D721Med (cell line): Measurements from ENCODE around the gene SLC6A17.

Experiments
- DNase-seq: peaks from one replicate; pipeline ENCODE4 v3.0.0; 2011; ENCODE audit warnings: low spot score; ENCODE audit not compliant: insufficient read length
- FAIRE-seq: peaks from 2 replicates; lab custom pipeline; 2011; peaks lifted over from hg19 to GRCh38; lab: Jason Lieb, UNC
- TF ChIP-seq, protein P1 (sequence below): IDR thresholded peaks from 2 replicates; pipeline ENCODE4 v1.5.1; 2012; ENCODE audit warnings: mild to moderate bottlenecking, control low read depth; ENCODE audit not compliant: insufficient read depth; ENCODE audit errors: missing control alignments

SLC6A17 gene

DNA sequence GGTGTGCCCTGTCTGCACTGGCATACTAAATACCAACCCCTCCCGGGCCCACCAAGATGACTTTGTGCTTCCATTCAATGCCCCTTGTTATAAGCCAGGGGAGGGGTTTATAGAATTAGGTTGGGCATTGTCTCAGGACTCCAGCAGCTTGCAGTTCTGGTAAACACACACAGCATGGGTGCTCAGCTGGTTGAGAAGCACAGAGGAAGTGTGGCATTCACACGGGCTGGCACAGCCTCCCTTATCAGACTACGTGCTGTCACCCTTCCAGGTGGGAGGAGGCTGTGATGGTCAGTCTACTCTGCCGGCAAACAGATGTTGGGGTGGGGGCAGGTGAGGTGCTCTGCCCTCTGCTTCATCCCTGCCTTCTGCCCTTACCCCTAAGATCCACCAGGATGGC, 15.0 kb upstream of the SLC6A17 start:
- DNase-seq, result no peak
- FAIRE-seq, result no peak
- TF ChIP-seq, protein P1, sequence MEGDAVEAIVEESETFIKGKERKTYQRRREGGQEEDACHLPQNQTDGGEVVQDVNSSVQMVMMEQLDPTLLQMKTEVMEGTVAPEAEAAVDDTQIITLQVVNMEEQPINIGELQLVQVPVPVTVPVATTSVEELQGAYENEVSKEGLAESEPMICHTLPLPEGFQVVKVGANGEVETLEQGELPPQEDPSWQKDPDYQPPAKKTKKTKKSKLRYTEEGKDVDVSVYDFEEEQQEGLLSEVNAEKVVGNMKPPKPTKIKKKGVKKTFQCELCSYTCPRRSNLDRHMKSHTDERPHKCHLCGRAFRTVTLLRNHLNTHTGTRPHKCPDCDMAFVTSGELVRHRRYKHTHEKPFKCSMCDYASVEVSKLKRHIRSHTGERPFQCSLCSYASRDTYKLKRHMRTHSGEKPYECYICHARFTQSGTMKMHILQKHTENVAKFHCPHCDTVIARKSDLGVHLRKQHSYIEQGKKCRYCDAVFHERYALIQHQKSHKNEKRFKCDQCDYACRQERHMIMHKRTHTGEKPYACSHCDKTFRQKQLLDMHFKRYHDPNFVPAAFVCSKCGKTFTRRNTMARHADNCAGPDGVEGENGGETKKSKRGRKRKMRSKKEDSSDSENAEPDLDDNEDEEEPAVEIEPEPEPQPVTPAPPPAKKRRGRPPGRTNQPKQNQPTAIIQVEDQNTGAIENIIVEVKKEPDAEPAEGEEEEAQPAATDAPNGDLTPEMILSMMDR, result no peak

DNA sequence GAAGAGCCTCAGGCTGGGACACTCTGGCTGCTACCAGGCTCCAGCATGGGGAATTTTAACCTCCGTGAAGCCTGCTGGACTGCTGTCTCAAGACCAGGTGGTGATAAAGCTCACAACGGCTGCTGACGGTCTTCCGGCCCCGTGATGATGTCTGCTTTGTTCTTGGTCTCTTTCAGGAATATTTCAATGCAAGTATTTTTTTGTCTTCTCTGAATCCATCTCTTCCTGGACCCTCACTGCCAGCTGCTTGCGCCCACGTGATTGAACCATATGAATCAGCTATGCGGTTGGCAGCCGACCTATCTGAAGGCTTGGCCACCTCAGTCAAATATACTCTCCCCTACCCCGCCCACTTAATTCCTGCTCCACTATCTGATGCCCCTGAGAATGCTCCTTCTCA, 14.6 kb upstream of the SLC6A17 start:
- FAIRE-seq (no peak), DNase-seq (no peak)
- TF ChIP-seq, protein P1, result no peak

DNA sequence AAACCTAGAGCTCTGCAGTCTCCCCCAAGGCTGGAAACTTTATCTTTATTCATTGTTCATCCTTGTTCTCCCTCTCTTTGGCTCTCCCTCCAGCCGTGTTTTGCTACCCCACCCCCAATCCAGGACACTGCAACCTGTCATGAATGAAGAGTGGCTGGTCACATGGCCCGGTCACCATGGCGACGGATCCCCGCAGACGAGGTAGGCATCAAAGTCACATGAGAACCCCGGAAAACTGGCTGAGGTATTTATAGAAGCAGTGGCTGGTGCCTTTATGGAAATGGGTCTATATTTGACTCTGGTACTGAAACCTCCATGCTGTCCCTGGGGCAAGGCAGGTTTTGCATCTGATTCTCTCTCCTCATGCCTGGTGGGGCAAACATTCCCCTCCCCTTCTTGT, 13.4 kb upstream of the SLC6A17 start:
- FAIRE-seq (no peak), DNase-seq (no peak)
- TF ChIP-seq, protein P1, result no peak

DNA sequence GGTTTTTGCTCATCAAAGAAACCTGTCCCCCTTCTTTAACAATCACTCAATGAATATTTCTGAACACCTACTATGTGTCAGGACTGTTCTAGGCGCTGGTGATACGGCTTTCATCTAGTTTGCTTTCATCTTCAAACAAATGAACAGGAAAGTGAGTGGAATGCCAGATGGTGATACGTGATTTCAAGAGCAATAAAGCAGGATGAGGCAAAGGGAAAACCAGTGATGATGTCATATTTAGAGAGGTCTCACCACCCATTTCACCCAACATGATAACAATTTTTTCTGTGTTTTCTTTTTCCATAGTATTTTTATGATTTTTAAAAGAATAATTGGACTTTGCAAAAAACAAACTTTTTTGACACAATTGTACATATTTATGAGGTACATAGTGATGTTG, 11.3 kb upstream of the SLC6A17 start:
- TF ChIP-seq, protein P1, result no peak
- FAIRE-seq, result no peak
- no peak for DNase-seq

DNA sequence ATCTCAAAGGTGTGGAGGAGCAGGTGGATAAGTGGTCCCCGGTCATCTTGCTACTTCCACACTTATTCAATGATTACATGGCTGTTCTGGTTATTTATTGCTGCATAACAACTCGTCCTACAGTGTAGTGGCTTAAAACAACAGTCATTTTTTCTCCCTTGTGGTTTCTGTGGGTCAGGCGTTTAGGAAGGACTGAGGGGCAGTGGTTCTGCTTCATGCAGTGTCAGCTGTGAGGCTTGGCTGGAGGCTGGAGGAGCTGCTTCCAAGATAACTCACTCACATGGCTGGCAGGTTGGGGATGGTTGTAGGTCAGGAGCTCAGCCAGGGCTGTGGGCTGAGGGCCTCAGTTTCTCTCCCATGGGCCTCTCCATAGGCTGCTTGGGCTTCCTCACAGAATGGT, 5.9 kb upstream of the SLC6A17 start:
- no peak for FAIRE-seq
- DNase-seq, result no peak
- TF ChIP-seq, protein P1, result no peak

DNA sequence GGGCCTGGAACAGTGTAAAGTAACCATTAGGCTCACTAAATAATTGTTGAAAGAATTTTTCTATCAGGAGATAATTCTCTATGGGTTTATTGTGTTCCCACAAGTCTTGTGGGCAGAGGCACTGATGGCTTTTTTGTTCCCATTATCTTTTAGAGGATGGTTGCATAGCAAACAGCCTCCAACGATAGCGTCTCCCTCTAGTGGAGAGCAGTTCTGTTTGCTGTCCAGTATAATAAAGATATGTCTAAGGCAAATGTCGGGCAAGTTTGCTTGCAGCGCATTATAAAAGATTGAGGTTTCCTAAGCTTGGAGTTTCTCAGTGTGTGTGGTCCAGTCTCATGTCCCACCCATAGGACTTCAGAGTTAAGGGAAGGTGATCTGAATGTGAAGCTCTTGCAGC, 1.3 kb upstream of the SLC6A17 start:
- DNase-seq, result no peak
- FAIRE-seq, result no peak
- TF ChIP-seq, protein P1, result peak; percentile 25

DNA sequence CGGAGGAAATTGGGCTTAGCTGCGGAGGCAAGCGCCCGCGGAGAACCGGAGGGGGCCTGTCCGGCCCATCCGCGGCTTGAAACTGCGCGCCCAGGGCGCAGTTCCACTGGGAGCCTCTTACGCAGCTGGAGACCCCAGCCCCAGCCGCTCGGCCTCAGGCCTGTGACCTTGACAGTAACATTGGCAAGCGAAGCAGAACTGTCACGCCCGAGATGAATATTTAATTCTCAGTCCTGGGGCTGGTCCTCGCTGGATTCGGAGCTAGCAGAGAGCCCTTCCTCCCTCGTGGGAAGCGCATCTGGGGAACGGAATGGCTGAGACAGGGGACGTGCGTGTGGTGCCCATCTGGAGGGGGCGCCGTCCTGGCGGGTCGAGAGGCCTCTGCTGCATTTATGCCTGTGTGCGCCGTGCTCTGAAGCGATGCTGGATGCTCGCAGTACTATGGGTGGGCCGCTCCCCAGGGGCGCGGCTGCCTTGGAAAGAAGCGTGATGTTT, 928 bp downstream of the SLC6A17 start:
- TF ChIP-seq, protein P1, result no peak
- DNase-seq, result no peak

More for the DNA sequence above, 928 bp downstream of the SLC6A17 start:
- FAIRE-seq, result no peak
